ENCODE data around the gene STAG1.

The STAG1 gene

DNA sequence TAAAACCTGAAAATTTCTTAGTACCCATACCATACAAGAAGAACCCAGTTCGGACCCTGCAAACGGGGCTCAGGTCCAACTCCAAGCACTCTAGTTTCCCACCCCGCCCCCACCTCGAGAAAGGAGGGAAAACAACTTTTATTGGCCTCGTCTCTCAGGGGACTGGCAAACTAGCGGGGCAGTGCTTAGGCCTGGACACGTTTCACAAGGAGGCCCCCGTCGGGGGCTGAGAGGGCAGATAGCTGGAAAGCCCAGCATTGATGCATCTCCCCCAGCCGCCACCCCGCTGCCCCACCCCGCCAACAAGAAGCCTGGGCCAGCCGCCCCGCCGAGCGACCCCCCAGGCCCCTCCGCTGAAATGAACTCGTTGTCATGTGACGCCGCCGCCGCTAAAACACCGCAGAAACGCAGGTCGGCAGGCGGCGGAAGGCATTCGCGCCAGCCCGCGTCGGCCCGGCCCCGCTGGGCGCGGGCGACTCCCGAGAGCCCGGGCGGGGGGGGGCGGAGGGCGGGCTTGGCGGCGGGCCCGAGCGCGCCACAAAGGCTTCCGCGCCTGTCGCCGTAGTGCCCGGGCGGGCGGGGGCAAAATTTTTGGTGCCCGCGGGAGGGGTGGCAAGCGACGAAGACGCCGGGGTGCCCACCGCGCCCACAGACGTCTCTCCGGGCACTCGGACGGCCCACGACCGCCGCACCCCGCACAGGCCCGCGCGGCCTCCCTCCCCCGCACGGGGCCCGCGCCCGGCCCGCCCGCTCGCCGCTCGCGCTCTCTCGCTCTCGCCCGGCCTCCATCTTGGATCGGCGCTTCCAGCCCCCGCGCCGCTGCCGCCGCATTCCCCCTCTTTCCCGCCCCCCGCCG, 634 bp downstream of the STAG1 start (continued):
- TF ChIP-seq, protein P1, sequence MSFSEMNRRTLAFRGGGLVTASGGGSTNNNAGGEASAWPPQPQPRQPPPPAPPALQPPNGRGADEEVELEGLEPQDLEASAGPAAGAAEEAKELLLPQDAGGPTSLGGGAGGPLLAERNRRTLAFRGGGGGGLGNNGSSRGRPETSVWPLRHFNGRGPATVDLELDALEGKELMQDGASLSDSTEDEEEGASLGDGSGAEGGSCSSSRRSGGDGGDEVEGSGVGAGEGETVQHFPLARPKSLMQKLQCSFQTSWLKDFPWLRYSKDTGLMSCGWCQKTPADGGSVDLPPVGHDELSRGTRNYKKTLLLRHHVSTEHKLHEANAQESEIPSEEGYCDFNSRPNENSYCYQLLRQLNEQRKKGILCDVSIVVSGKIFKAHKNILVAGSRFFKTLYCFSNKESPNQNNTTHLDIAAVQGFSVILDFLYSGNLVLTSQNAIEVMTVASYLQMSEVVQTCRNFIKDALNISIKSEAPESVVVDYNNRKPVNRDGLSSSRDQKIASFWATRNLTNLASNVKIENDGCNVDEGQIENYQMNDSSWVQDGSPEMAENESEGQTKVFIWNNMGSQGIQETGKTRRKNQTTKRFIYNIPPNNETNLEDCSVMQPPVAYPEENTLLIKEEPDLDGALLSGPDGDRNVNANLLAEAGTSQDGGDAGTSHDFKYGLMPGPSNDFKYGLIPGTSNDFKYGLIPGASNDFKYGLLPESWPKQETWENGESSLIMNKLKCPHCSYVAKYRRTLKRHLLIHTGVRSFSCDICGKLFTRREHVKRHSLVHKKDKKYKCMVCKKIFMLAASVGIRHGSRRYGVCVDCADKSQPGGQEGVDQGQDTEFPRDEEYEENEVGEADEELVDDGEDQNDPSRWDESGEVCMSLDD (tag by site-specific recombination; IDR thresholded peaks at IDR 0.05) = peak; percentile 52; the same call in 1 of the 2 replicates
- TF ChIP-seq ZSCAN16 (tag by site-specific recombination; IDR thresholded peaks at IDR 0.05) (no peak), YY2 (tag by site-specific recombination; IDR thresholded peaks at IDR 0.05) (no peak), SP7 (tag by site-specific recombination; IDR thresholded peaks at IDR 0.05) (peak; percentile 49; the same call in 1 of the 2 replicates), ZNF423 (tag by site-specific recombination; IDR thresholded peaks at IDR 0.05) (peak; percentile 91), ZBTB8A (tag by site-specific recombination; IDR thresholded peaks at IDR 0.05) (peak; percentile 86), KLF16 (tag by site-specific recombination; IDR thresholded peaks at IDR 0.05) (no peak), WT1 (tag by site-specific recombination; IDR thresholded peaks at IDR 0.05) (peak; percentile 73)
- TF ChIP-seq, protein P2, sequence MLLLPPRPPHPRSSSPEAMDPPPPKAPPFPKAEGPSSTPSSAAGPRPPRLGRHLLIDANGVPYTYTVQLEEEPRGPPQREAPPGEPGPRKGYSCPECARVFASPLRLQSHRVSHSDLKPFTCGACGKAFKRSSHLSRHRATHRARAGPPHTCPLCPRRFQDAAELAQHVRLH (tag by site-specific recombination; IDR thresholded peaks at IDR 0.05) = peak; percentile 65; the same call in 1 of the 2 replicates

DNA sequence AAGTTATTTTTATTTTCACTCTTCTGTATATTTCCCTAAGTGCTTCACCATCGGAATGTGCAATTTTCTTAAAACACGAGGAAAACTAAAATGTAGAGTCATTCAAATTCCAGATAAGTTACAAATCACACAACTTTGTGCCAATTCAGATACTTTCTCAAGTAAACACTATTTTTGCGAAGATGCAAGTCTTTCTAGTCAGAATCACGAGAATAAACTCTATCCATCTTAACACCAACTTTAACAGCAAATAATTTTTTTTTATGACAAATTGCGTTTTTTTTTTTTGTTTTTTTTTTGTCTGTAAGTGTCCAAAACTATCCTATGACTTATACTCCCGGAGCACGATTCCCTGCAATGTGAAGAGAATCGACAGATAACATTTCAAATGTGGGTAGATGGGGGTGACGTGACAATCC, 1.3 kb downstream of the STAG1 start:
- peak overlapping the region; percentile 71 for H3K4me3 ChIP-seq (ENCODE audit: low read depth, low read length)
- ChIA-PET CTCF (no interaction called here), POLR2A (no interaction called here)
- H3K9me3 ChIP-seq (ENCODE audit: control insufficient read depth, insufficient read depth, low read depth, low read length) = no peaks in the 10 kb centered on the region
- no peaks in the 10 kb centered on the region for H3K36me3 ChIP-seq (ENCODE audit: control insufficient read depth in 2 of 2, insufficient read depth in 1 of 2, low read length in 2 of 2)
- H3K4me1 ChIP-seq (ENCODE audit: control insufficient read depth, insufficient read depth, low read length) = peaks cover 11% of the 10 kb centered on the region; the same call in 1 of the 2 replicates
- TF ChIP-seq ZIC2 (tag by site-specific recombination; IDR thresholded peaks at IDR 0.05) (no peak), SP2 (tag by site-specific recombination; IDR thresholded peaks at IDR 0.05) (no peak), YY1 (tag by site-specific recombination; IDR thresholded peaks at IDR 0.05) (no peak), ZNF596 (tag by site-specific recombination; IDR thresholded peaks at IDR 0.05) (no peak)
- TF ChIP-seq, protein P3, sequence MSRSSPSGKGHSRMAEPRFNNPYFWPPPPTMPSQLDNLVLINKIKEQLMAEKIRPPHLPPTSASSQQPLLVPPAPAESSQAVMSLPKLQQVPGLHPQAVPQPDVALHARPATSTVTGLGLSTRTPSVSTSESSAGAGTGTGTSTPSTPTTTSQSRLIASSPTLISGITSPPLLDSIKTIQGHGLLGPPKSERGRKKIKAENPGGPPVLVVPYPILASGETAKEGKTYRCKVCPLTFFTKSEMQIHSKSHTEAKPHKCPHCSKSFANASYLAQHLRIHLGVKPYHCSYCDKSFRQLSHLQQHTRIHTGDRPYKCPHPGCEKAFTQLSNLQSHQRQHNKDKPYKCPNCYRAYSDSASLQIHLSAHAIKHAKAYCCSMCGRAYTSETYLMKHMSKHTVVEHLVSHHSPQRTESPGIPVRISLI (tag by site-specific recombination; IDR thresholded peaks at IDR 0.05) = peak; percentile 97
- TF ChIP-seq, protein P4, sequence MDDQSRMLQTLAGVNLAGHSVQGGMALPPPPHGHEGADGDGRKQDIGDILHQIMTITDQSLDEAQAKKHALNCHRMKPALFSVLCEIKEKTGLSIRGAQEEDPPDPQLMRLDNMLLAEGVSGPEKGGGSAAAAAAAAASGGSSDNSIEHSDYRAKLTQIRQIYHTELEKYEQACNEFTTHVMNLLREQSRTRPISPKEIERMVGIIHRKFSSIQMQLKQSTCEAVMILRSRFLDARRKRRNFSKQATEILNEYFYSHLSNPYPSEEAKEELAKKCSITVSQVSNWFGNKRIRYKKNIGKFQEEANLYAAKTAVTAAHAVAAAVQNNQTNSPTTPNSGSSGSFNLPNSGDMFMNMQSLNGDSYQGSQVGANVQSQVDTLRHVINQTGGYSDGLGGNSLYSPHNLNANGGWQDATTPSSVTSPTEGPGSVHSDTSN (CRISPR knock-in tag; IDR thresholded peaks at IDR 0.05) = no peak
- H3K27ac ChIP-seq (ENCODE audit: extremely low read depth, low read depth, low read length) = peak overlapping the region; percentile 97

DNA sequence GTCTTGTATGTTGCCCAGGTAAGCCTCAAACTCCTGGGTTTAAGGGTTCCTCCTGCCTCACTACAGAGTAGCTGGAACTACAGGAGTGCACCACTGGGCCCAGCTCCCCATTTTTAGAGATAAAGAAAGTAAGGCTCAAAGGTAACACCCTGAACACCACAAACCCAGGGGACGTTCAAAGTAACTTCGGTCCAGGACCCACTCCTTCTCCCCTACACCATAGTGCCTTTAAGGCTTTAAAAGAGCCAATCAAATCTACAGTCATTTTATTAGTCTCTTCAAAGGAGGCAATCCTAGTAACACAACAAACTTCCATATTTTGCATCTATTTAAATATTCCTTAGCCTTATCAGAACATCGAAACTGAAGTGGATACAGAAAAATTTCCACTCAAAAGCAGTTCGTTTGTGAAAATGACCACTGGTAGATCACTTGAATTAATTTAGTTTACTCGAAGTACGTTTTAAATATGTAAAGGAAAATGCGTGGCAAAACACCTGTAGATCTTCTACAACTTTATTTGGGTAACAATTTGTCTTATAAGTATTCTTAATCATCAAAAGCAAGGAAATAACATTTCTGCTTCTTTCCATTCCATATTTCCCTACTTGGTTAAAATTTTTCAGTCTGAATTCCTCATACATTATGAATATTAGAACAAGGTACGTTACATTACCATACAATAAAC, 1.8 kb downstream of the STAG1 start:
- CTCF ChIA-PET = no interaction called here
- H3K4me3 ChIP-seq (ENCODE audit: low read depth, low read length) = peak overlapping the region; percentile 71
- H3K9me3 ChIP-seq (ENCODE audit: control insufficient read depth, insufficient read depth, low read depth, low read length) = no peaks in the 10 kb centered on the region
- peaks cover 11% of the 10 kb centered on the region; the same call in 1 of the 2 replicates for H3K4me1 ChIP-seq (ENCODE audit: control insufficient read depth, insufficient read depth, low read length)
- peak overlapping the region; percentile 97 for H3K27ac ChIP-seq (ENCODE audit: extremely low read depth, low read depth, low read length)
- no peaks in the 10 kb centered on the region for H3K36me3 ChIP-seq (ENCODE audit: control insufficient read depth in 2 of 2, insufficient read depth in 1 of 2, low read length in 2 of 2)
- POLR2A ChIA-PET = no interaction called here
- TF ChIP-seq ZNF311 (tag by site-specific recombination; IDR thresholded peaks at IDR 0.05; ENCODE audit: borderline replicate concordance) (no peak), KLF10 (tag by site-specific recombination; IDR thresholded peaks at IDR 0.05) (no peak), ZNF510 (tag by site-specific recombination; IDR thresholded peaks at IDR 0.05; ENCODE audit: insufficient replicate concordance) (no peak), TCF7L2 (IDR thresholded peaks at IDR 0.05; ENCODE audit: borderline replicate concordance, low read depth, low read length) (0 out of 2 replicates have a peak, but pooled peaks have one; percentile 30)
- TF ChIP-seq, protein P5, sequence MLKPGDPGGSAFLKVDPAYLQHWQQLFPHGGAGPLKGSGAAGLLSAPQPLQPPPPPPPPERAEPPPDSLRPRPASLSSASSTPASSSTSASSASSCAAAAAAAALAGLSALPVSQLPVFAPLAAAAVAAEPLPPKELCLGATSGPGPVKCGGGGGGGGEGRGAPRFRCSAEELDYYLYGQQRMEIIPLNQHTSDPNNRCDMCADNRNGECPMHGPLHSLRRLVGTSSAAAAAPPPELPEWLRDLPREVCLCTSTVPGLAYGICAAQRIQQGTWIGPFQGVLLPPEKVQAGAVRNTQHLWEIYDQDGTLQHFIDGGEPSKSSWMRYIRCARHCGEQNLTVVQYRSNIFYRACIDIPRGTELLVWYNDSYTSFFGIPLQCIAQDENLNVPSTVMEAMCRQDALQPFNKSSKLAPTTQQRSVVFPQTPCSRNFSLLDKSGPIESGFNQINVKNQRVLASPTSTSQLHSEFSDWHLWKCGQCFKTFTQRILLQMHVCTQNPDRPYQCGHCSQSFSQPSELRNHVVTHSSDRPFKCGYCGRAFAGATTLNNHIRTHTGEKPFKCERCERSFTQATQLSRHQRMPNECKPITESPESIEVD (tag by site-specific recombination; IDR thresholded peaks at IDR 0.05) = 0 out of 2 replicates have a peak, but pooled peaks have one; percentile 4
